Esophagus muscularis mucosa (tissue), 4 donors: ENCODE results near the gene ETV7.

Experiments used
- CTCF ChIP-seq, 3 experiments: fragments of 200-600 bp in 2 of 3; fragments of 450-650 bp in 1 of 3; sonication (generic) in 2 of 3; IDR thresholded peaks; one replicate each; pipeline ENCODE4 v1.5.1; 2017 to 2019; ENCODE audit warnings: antibody characterized with exemption in 3 of 3, mild to moderate bottlenecking in 2 of 3, moderate library complexity in 1 of 3
- EP300 ChIP-seq: sonication (generic); formaldehyde crosslinking; IDR thresholded peaks from one replicate; pipeline ENCODE4 v1.6.1; 2017; ENCODE audit warnings: antibody characterized with exemption
- POLR2A ChIP-seq: fragments of 450-650 bp; IDR thresholded peaks from one replicate; pipeline ENCODE4 v1.6.1; 2017; ENCODE audit warnings: antibody characterized with exemption, moderate library complexity, mild to moderate bottlenecking, low read depth
- POLR2AphosphoS5 ChIP-seq, 2 donors: sonication (generic); formaldehyde crosslinking; IDR thresholded peaks; one replicate each; pipeline ENCODE4 v1.6.1; 2017; ENCODE audit warnings: antibody characterized with exemption in 2 of 2

DNA sequence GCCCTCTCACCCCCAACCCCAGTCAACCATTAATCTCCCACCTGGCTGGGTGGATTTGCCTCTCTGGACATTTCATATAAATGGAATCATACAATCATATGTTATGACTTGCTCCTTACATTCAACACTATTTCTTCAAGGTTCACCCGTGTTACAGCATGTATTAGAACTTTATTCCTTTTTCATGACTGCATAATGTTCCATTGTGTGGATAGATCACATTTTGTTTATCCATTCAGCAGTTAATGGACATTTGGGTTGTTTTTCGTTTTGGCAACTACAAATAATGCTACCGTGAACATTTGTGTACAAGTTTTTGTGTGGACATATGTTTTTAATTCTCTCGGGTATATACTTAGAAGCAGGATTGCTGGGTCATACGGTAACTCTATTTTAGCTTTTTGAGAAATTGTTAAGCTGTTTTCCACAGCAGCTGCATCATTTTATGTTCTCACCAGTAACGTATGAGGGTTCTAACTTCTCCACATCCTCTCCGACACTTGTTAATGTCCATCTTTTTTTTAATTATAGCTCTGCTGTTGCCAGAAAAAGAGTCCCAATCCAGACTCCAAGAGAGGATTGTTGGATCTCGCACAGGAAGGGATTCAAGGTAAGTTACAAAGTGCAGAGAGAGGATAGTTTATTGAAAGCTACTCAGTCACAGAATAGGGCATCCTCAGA is 34.9 kb downstream of the ETV7 start:
- TF ChIP-seq CTCF (IDR thresholded peaks at IDR 0.05) = no peak
- no peak for TF ChIP-seq POLR2A
- TF ChIP-seq EP300 = no peak
- no peak for TF ChIP-seq POLR2AphosphoS5 (IDR thresholded peaks at IDR 0.05)
